MM.1S (cell line): ENCODE measurements around the gene VWC2.

Source experiments
- DNase-seq: peaks from one replicate; pipeline ENCODE4 v3.0.0-alpha.2; 2015
- H2AFZ ChIP-seq: fragments of 300-600 bp; sonication (generic); 2 replicates; pipeline ENCODE4 v1.6.0; 2016; ENCODE audit warnings: antibody characterized with exemption, low read length
- H3F3A ChIP-seq: fragments of 300-600 bp; sonication (generic); 2 replicates; pipeline ENCODE4 v1.6.1; 2016; ENCODE audit warnings: mild to moderate bottlenecking, antibody characterized with exemption, low read length, moderate library complexity, mixed read lengths; ENCODE audit not compliant: insufficient read depth
- H3K27ac ChIP-seq: fragments of 300-600 bp; sonication (generic); 2 replicates; pipeline ENCODE4 v1.5.1; 2016; ENCODE audit warnings: mild to moderate bottlenecking, low read length
- H3K27me3 ChIP-seq: fragments of 300-600 bp; sonication (generic); replicated peaks from 2 replicates; pipeline ENCODE4 v1.6.0; 2016; ENCODE audit warnings: low read length; ENCODE audit not compliant: insufficient read depth
- H3K36me3 ChIP-seq: fragments of 300-600 bp; sonication (generic); replicated peaks from 2 replicates; pipeline ENCODE4 v1.6.1; 2016; ENCODE audit warnings: mild to moderate bottlenecking, low read length, mixed read lengths; ENCODE audit not compliant: insufficient read depth
- H3K4me1 ChIP-seq: fragments of 300-600 bp; sonication (generic); 2 replicates; pipeline ENCODE4 v1.6.1; 2016; ENCODE audit warnings: low read length, mixed read lengths
- H3K4me2 ChIP-seq: fragments of 300-600 bp; sonication (generic); 2 replicates; pipeline ENCODE4 v1.6.0; 2016; ENCODE audit warnings: low read depth, low read length
- H3K4me3 ChIP-seq: fragments of 300-600 bp; sonication (generic); 2 replicates; pipeline ENCODE4 v1.5.1; 2016; ENCODE audit warnings: low read length, mixed read lengths
- H3K79me2 ChIP-seq: fragments of 300-600 bp; sonication (generic); 2 replicates; pipeline ENCODE4 v1.6.1; 2016; ENCODE audit warnings: mixed run types, low read length, mixed read lengths
- H3K9ac ChIP-seq: fragments of 300-600 bp; sonication (generic); 2 replicates; pipeline ENCODE4 v1.6.1; 2016; ENCODE audit warnings: low read length, mixed read lengths
- H3K9me2 ChIP-seq: fragments of 300-600 bp; sonication (generic); replicated peaks from 2 replicates; pipeline ENCODE4 v1.6.1; 2016; ENCODE audit warnings: mild to moderate bottlenecking, low read length, mixed read lengths; ENCODE audit not compliant: insufficient read depth
- H3K9me3 ChIP-seq: fragments of 300-600 bp; sonication (generic); replicated peaks from 2 replicates; pipeline ENCODE4 v1.6.1; 2016; ENCODE audit warnings: mild to moderate bottlenecking, low read length, mixed read lengths; ENCODE audit not compliant: insufficient read depth
- H4K20me1 ChIP-seq: fragments of 300-600 bp; sonication (generic); 2 replicates; pipeline ENCODE4 v1.6.1; 2016; ENCODE audit warnings: mild to moderate bottlenecking, low read length, moderate library complexity, mixed read lengths; ENCODE audit not compliant: insufficient read depth
- EZH2 ChIP-seq: fragments of 300-600 bp; sonication (generic); optimal IDR thresholded peaks from 2 replicates; pipeline ENCODE3; 2017; ENCODE audit warnings: low read depth, mild to moderate bottlenecking, antibody characterized with exemption, low read length, mixed read lengths
- EZH2phosphoT487 ChIP-seq: fragments of 300-600 bp; sonication (generic); IDR thresholded peaks from 2 replicates; pipeline ENCODE4 v1.6.1; 2018; ENCODE audit warnings: antibody characterized with exemption, low read length
- TF ChIP-seq, protein P1 (sequence below): fragments of 300-600 bp; sonication (generic); IDR thresholded peaks from 2 replicates; pipeline ENCODE4 v1.5.1; 2016; ENCODE audit warnings: antibody characterized with exemption, low read length, mixed read lengths

The VWC2 gene

DNA sequence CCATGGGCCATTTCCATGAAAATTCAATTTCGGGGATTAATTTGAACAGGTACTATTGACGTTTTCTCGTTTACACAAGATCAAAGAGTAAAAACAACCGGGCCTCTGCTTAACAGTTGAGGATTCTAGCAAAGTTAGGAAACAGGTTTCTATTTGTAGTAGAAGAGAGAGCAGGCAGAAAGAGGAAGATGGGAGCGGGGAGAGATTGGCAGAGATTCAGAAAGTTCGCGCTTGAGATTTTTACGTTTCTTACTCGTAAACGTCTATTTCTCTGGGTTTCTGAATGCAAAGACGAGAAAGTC lies 571 bp upstream of the VWC2 start:
- H3K4me2 ChIP-seq: no peak overlapping the region
- no peak for DNase-seq
- H3K4me3 ChIP-seq: no peak overlapping the region
- H3F3A ChIP-seq: 0 out of 2 replicates have a peak, but pooled peaks cover 4% of the 10 kb centered on the region
- no peak overlapping the region for H3K9ac ChIP-seq
- no peak for TF ChIP-seq EZH2phosphoT487
- TF ChIP-seq, protein P1, sequence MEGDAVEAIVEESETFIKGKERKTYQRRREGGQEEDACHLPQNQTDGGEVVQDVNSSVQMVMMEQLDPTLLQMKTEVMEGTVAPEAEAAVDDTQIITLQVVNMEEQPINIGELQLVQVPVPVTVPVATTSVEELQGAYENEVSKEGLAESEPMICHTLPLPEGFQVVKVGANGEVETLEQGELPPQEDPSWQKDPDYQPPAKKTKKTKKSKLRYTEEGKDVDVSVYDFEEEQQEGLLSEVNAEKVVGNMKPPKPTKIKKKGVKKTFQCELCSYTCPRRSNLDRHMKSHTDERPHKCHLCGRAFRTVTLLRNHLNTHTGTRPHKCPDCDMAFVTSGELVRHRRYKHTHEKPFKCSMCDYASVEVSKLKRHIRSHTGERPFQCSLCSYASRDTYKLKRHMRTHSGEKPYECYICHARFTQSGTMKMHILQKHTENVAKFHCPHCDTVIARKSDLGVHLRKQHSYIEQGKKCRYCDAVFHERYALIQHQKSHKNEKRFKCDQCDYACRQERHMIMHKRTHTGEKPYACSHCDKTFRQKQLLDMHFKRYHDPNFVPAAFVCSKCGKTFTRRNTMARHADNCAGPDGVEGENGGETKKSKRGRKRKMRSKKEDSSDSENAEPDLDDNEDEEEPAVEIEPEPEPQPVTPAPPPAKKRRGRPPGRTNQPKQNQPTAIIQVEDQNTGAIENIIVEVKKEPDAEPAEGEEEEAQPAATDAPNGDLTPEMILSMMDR: no peak
- no peak for TF ChIP-seq EZH2
- no peak overlapping the region for H2AFZ ChIP-seq
- no peaks in the 10 kb centered on the region for H3K27me3 ChIP-seq
- H3K9me3 ChIP-seq: no peaks in the 10 kb centered on the region
- H3K36me3 ChIP-seq: no peaks in the 10 kb centered on the region
- no peaks in the 10 kb centered on the region for H3K79me2 ChIP-seq
- H3K4me1 ChIP-seq: peaks cover 6% of the 10 kb centered on the region
- H4K20me1 ChIP-seq: no peaks in the 10 kb centered on the region
- H3K9me2 ChIP-seq: no peaks in the 10 kb centered on the region
- H3K27ac ChIP-seq: no peak overlapping the region

DNA sequence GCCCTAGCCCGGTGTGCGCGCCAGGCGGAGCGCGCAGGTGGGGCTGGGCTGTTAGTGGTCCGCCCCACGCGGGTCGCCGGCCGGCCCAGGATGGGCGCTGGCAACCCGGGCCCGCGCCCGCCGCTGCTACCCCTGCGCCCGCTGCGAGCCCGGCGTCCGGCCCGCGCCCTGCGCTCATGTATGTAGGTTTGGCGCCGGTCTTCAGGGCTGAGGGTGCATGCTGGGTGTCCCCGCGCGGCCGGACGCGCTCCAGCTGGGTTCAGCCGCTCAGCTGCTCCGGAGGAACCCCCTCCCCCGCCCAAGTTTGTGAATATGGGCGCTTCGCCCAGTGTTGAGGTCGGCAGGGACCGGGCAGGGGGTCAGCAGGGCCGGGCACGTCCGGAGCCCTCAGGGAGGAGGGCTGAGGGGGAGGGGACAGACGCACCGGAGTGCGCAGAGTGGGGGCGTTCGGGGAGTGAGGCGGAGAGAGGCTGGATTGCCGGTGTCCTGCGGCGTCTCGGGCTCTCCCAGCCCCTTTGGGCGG lies 559 bp downstream of the VWC2 start:
- no peaks in the 10 kb centered on the region for H3K4me1 ChIP-seq
- peak overlapping the region; percentile 44 for H2AFZ ChIP-seq
- H3K36me3 ChIP-seq: no peaks in the 10 kb centered on the region
- no peaks in the 10 kb centered on the region for H3K27me3 ChIP-seq
- H3K9me2 ChIP-seq: no peaks in the 10 kb centered on the region
- no peaks in the 10 kb centered on the region for H3K79me2 ChIP-seq
- no peaks in the 10 kb centered on the region for H3F3A ChIP-seq
- no peak overlapping the region for H3K9ac ChIP-seq
- DNase-seq: no peak
- H3K4me2 ChIP-seq: peak overlapping the region; percentile 59
- no peaks in the 10 kb centered on the region for H3K9me3 ChIP-seq
- no peak overlapping the region for H3K27ac ChIP-seq
- TF ChIP-seq EZH2: no peak
- TF ChIP-seq, protein P1: no peak
- no peak for TF ChIP-seq EZH2phosphoT487
- H4K20me1 ChIP-seq: no peaks in the 10 kb centered on the region
- peak overlapping the region; percentile 50 for H3K4me3 ChIP-seq

DNA sequence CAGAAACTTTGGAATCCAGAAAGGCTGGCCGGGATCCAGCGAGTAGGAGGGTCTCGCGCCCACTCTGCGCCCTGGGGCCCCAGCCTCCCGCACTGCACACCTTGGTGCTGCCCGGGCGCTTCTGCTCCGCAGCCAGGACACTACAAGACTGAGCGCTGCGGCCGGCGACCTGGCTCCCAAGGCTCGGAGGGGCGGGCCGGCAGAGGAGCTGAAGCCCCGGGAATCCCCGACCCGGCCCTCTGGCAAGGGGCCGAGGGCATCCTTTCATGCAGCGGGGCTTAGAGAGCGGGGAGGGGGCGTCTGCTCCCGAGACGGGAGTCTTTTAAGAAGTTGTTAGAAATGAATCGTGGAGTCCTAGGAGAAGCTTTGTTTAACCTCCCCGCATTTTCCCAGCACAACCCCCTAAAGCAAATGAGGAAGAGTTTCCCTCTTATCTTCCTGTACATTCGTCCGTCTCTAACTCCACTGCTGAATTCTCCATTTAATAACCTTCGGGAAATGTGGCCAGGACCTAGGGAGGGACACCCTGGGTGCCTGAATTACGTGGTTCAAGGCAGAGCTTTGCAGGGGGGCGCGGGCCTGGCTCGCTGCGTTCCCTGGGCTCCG lies 1.1 kb downstream of the VWC2 start:
- H3K79me2 ChIP-seq: no peaks in the 10 kb centered on the region
- no peak overlapping the region for H3K27ac ChIP-seq
- no peak for TF ChIP-seq EZH2
- TF ChIP-seq, protein P1: no peak
- no peak for TF ChIP-seq EZH2phosphoT487
- H3K36me3 ChIP-seq: no peaks in the 10 kb centered on the region
- no peaks in the 10 kb centered on the region for H3K9me2 ChIP-seq
- no peaks in the 10 kb centered on the region for H3F3A ChIP-seq
- H3K4me1 ChIP-seq: no peaks in the 10 kb centered on the region
- no peaks in the 10 kb centered on the region for H3K27me3 ChIP-seq
- peak overlapping the region; percentile 50 for H3K4me3 ChIP-seq
- no peaks in the 10 kb centered on the region for H4K20me1 ChIP-seq
- H3K9ac ChIP-seq: no peak overlapping the region
- peak overlapping the region; percentile 59 for H3K4me2 ChIP-seq
- DNase-seq: no peak
- no peaks in the 10 kb centered on the region for H3K9me3 ChIP-seq
- H2AFZ ChIP-seq: peak overlapping the region; percentile 44
